Chondrocyte (in vitro differentiated cells): ENCODE data around the gene DACT3. TPM values are rescaled to one million over a fixed set of nuclear protein-coding genes. Genes with fewer than 3 reads are reported as not detected.

Source experiments
- DNase-seq: peaks from one replicate; pipeline ENCODE4 v3.0.0; 2021; ENCODE audit warnings: mixed read lengths, low spot score
- H3K27ac Mint-ChIP-seq: one replicate; pipeline ENCODE4 v1.8.0; 2021; ENCODE audit warnings: mild to moderate bottlenecking, moderate library complexity, mixed read lengths; ENCODE audit not compliant: unreplicated experiment
- H3K27me3 Mint-ChIP-seq: 2 replicates; pipeline ENCODE4 v1.8.0; 2021; ENCODE audit warnings: low read depth, mixed read lengths
- H3K36me3 Mint-ChIP-seq: 2 replicates; pipeline ENCODE4 v1.8.0; 2021; ENCODE audit warnings: low read depth, mixed read lengths
- H3K4me1 Mint-ChIP-seq: 2 replicates; pipeline ENCODE4 v1.8.0; 2021; ENCODE audit warnings: low read depth, mild to moderate bottlenecking, mixed read lengths
- H3K4me3 Mint-ChIP-seq: one replicate; pipeline ENCODE4 v1.8.0; 2021; ENCODE audit warnings: mild to moderate bottlenecking, moderate library complexity, mixed read lengths; ENCODE audit not compliant: unreplicated experiment
- H3K9me3 Mint-ChIP-seq: 2 replicates; pipeline ENCODE4 v1.8.0; 2021; ENCODE audit warnings: low read depth, mixed read lengths
- total RNA-seq: library from RNA; stranded (reverse); gene quantifications from 3 replicates; pipeline ENCODE4 v1.2.1, GENCODE V29; 2021
- TF ChIP-seq, protein P1 (sequence below): fragments of 200-600 bp; sonication (generic); IDR thresholded peaks from 2 replicates; pipeline ENCODE4 v1.5.0; 2021; ENCODE audit warnings: antibody characterized with exemption, mild to moderate bottlenecking, moderate library complexity

The DACT3 gene
- total RNA-seq, 1 donor from 2014 or later, result 18.5 TPM

DNA sequence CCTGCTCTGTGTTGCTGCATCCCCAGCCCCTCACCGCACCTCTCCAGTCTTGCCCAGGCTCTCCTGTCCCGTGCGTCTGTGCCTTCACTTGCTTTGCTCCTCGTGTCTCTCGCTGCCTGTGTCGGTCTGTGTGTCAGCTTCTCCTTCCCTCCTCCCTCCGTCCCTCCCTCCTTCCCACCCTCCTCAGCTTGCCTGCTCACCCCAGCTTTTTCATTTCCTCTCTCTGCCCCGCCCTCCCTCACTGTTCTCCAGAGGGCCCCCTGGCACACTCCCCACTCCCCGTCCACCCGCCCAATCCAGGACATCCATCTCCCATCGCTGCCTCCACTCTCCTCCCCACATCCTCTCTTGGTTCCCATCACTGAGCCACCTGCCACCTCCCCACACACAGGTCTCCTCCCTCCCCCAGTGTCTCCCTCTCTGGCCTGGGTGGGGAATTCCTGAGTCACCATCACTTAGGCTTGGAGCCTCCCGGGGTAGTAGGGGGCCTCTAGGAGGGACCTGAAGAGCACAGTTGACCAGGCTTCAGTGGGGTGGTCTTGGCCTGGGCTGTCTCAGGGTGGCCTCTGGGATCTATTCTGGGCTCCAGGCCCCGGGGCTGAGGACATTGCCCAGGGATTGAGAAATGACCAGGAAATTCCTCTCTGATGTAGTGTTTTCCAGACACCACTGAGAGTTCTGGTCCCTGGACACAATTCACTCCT, 35.9 kb downstream of the DACT3 start, which contains the start of gene PTGIR:
TSS of gene PTGIR (minus strand) at position 132 of the 704 bp plus-strand sequence. CDS start 864 bp downstream, outside the sequence.
- no peak for DNase-seq

DNA sequence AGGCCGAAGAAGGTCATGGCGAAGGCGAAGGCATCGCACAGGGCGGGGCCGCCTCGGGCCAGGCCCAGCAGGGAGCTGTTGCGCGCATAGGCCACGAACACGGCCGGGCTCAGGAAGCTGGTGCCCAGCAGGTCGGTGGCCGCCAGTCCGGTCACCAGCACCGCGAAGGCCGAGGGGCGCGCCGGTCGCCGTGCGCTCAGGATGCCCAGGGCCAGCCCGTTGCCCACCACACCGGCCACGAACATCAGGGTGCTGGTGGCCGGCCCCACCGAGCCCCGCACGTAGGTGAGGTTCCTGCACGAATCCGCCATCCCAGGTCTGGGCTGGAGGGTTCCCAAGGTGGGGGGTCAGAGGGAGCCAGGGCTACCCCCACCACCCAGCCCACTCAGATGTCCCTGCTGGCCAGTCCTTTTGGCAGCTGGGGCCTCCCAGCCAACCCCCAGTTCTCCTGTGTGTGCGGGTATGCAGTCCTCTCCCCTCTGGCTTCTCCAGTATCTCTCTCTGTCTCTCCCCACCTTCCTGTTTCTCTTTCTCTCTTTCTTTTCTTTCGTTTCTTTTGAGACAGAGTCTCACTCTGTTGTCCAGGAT, 37.0 kb downstream of the DACT3 start:
- TF ChIP-seq, protein P1, sequence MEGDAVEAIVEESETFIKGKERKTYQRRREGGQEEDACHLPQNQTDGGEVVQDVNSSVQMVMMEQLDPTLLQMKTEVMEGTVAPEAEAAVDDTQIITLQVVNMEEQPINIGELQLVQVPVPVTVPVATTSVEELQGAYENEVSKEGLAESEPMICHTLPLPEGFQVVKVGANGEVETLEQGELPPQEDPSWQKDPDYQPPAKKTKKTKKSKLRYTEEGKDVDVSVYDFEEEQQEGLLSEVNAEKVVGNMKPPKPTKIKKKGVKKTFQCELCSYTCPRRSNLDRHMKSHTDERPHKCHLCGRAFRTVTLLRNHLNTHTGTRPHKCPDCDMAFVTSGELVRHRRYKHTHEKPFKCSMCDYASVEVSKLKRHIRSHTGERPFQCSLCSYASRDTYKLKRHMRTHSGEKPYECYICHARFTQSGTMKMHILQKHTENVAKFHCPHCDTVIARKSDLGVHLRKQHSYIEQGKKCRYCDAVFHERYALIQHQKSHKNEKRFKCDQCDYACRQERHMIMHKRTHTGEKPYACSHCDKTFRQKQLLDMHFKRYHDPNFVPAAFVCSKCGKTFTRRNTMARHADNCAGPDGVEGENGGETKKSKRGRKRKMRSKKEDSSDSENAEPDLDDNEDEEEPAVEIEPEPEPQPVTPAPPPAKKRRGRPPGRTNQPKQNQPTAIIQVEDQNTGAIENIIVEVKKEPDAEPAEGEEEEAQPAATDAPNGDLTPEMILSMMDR, result no peak
- peak overlapping the region; percentile 65 for H3K4me3 Mint-ChIP-seq
- H3K27ac Mint-ChIP-seq, result peak overlapping the region; percentile 65

More for the DNA sequence above, 35.9 kb downstream of the DACT3 start, which contains the start of gene PTGIR:
- no peaks in the 10 kb centered on the region for H3K9me3 Mint-ChIP-seq
- peak within 1 kb of the TSS; percentile 65 for H3K4me3 Mint-ChIP-seq
- H3K27me3 Mint-ChIP-seq, result no peaks in the 10 kb centered on the region
- peak within 1 kb of the TSS; percentile 96 for H3K27ac Mint-ChIP-seq
- TF ChIP-seq, protein P1, result peak; percentile 25
- peaks cover 43% of the 10 kb centered on the region for H3K4me1 Mint-ChIP-seq
- no peaks in the 10 kb centered on the region for H3K36me3 Mint-ChIP-seq

DNA sequence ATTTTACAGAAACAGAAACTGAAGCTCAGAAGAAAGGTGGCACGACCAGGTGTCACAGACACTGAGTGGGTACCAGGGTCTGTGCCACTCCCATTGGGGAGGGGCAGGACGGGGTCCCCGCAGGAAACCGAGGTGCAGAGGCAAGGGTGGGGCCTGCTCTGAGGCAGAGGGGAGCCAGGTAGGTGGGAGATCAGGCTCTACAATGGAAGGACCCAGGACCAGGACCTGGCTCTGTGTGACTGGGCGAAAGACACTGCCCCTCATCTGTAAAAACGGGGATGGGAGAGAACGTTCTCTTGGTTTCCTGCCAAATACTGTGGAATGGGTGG, 38.9 kb downstream of the DACT3 start:
- TF ChIP-seq, protein P1, result no peak
- no peaks in the 10 kb centered on the region for H3K27me3 Mint-ChIP-seq
- no peaks in the 10 kb centered on the region for H3K36me3 Mint-ChIP-seq
- H3K4me1 Mint-ChIP-seq, result peaks cover 50% of the 10 kb centered on the region
- H3K4me3 Mint-ChIP-seq, result no peak overlapping the region
- DNase-seq, result no peak
- H3K9me3 Mint-ChIP-seq, result no peaks in the 10 kb centered on the region
- no peak overlapping the region for H3K27ac Mint-ChIP-seq

More for the DNA sequence above, 37.0 kb downstream of the DACT3 start:
- Mint-ChIP-seq H3K4me1 (peaks cover 49% of the 10 kb centered on the region), H3K36me3 (no peaks in the 10 kb centered on the region), H3K27me3 (no peaks in the 10 kb centered on the region), H3K9me3 (no peaks in the 10 kb centered on the region)
- DNase-seq, result no peak

DNA sequence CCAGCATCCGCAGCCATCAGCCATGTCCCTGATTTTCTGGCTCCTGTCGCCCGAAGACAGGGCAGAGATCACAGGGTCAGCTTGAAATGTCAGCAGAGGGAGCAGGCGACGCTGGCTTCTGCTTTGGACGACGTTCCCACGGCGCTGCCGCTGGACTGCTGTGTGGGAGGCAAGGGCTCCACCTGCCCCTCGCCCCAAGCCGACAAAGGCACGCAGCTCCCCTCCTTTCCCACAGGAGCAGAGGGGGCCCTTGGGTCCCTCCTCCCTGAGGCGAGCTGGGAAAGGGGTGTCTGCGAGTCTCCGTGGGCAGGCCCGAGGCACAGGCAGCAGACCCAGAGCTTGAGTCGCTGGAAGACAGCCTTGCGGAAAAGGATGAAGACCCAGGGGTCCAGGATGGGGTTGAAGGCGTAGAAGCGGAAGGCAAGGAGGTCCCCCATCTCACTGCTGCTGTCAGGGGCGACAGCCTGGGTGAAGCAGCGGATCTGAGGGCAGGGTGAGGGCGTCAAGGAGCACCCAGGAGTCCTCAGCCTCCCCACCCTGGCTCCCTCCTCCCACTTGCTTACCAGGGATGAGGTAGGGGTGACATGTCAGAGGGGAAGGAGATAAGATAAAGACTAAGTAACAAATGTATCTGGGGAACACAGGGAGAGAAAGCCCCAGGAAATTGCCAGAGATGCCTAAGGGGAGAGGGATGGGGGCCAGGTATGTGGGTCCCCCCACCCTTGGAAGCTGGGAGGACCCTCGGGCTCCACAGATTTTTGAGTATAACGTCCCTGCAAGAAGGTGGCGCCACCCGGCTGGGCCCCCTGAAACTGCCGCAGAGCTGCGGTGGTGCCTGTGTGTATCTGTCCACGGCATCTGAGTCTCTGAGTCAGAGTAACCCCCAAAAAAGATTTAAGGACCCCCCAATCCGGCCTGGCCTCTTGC, 39.5 kb downstream of the DACT3 start:
- Mint-ChIP-seq H3K4me3 (peak overlapping the region; percentile 35), H3K4me1 (peaks cover 56% of the 10 kb centered on the region), H3K27me3 (no peaks in the 10 kb centered on the region), H3K36me3 (no peaks in the 10 kb centered on the region), H3K27ac (peak overlapping the region; percentile 57), H3K9me3 (no peaks in the 10 kb centered on the region)
- TF ChIP-seq, protein P1, result peak; percentile 27
- no peak for DNase-seq

DNA sequence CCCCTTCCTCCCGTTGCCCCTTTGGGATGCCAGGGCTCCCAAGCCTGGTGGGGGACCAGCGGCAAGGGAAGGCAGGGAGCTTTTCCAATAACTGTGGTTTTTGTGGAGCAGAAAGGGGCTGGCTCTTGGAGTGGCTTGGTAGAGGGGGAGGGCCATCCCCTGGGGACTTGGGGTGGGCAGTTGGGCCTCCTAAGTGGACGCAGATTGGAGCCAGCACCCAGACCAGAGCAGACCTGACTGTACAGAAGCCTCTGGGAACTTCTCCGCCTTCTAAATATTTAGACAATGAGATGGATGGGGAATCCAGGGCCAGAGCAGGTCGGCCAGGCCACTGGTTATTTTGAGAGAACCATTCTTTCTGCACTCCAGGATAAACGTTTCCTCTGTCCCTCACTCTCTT, 40.3 kb downstream of the DACT3 start:
- no peaks in the 10 kb centered on the region for H3K36me3 Mint-ChIP-seq
- H3K27ac Mint-ChIP-seq, result peak overlapping the region; percentile 57
- no peak for DNase-seq
- H3K27me3 Mint-ChIP-seq, result no peaks in the 10 kb centered on the region
- H3K4me1 Mint-ChIP-seq, result peaks cover 53% of the 10 kb centered on the region
- peak overlapping the region; percentile 35 for H3K4me3 Mint-ChIP-seq
- no peaks in the 10 kb centered on the region for H3K9me3 Mint-ChIP-seq
- TF ChIP-seq, protein P1, result no peak
